Activated naive CD4-positive, alpha-beta T cell treated with anti-CD3 and anti-CD28 coated beads, Interleukin-2, amount 50 U/mL, for 24 hours (primary cell): ENCODE measurements around the gene LMAN2.
"Not testable (repeated sequence)": the region's sequence is repeated elsewhere in the genome, so short reads cannot be mapped to it uniquely, and the experiment has no call there.

Experiments
- H3K27ac Mint-ChIP-seq: one replicate; pipeline ENCODE4 v1.8.0; 2021; ENCODE audit warnings: mild to moderate bottlenecking, mixed read lengths
- H3K27me3 Mint-ChIP-seq: one replicate; pipeline ENCODE4 v1.8.0; 2021; ENCODE audit warnings: mixed read lengths
- H3K36me3 Mint-ChIP-seq: one replicate; pipeline ENCODE4 v1.8.0; 2021; ENCODE audit warnings: mixed read lengths
- H3K4me1 Mint-ChIP-seq: one replicate; pipeline ENCODE4 v1.8.0; 2021; ENCODE audit warnings: mixed read lengths
- H3K4me3 Mint-ChIP-seq: one replicate; pipeline ENCODE4 v1.8.0; 2021; ENCODE audit warnings: mild to moderate bottlenecking, mixed read lengths
- H3K9me3 Mint-ChIP-seq: one replicate; pipeline ENCODE4 v1.8.0; 2021; ENCODE audit warnings: mixed read lengths

The LMAN2 gene

DNA sequence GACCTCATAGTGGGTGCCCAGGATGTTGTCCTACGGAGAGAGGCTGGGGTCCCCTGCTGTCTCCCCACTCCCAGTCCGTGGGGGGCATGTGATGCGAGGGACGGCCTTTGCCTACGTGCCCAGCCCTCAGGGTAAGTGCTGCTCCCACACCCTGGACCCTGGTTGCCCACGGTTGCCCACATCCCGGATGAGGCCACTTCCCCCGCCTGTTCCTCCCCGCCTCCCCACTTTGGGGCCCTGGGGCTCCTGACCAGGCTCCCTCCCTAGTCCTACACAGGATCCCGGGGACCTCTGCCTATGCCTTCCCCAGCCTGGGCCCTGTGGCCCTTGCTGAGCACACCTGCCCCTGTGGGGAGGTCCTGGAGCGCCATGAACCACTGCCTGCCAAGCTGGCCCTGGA, 34.3 kb upstream of the LMAN2 start:
- no peaks in the 10 kb centered on the region for H3K27me3 Mint-ChIP-seq
- H3K27ac Mint-ChIP-seq = no peak overlapping the region
- H3K36me3 Mint-ChIP-seq = no peaks in the 10 kb centered on the region
- peaks cover 47% of the 10 kb centered on the region for H3K4me1 Mint-ChIP-seq
- no peak overlapping the region for H3K4me3 Mint-ChIP-seq
- no peaks in the 10 kb centered on the region for H3K9me3 Mint-ChIP-seq

- H3K27ac Mint-ChIP-seq = peak within 1 kb of the TSS; percentile 23
- no peaks in the 10 kb centered on the region for H3K36me3 Mint-ChIP-seq
Observed at GRCh38 chr5:177384134-177384533, 32.7 kb upstream of the LMAN2 start, which contains the start of gene SLC34A1. TSS of gene SLC34A1 (plus strand) at chr5:177384434. CDS start at chr5:177385742, 1,308 bp downstream.

GRCh38 chr5:177383181-177383580, 31.7 kb upstream of the LMAN2 start:
- no peaks in the 10 kb centered on the region for H3K9me3 Mint-ChIP-seq
- no peaks in the 10 kb centered on the region for H3K36me3 Mint-ChIP-seq
- H3K27ac Mint-ChIP-seq = peak overlapping the region; percentile 23
- H3K27me3 Mint-ChIP-seq = no peaks in the 10 kb centered on the region
- no peak overlapping the region for H3K4me3 Mint-ChIP-seq
- H3K4me1 Mint-ChIP-seq = peaks cover 36% of the 10 kb centered on the region

More at GRCh38 chr5:177384134-177384533, 32.7 kb upstream of the LMAN2 start, which contains the start of gene SLC34A1:
- Mint-ChIP-seq H3K4me1 (peaks cover 43% of the 10 kb centered on the region), H3K27me3 (no peaks in the 10 kb centered on the region), H3K9me3 (no peaks in the 10 kb centered on the region), H3K4me3 (no peak within 1 kb of the TSS)

- Mint-ChIP-seq H3K4me3 (peak overlapping the region; percentile 8), H3K36me3 (no peaks in the 10 kb centered on the region), H3K4me1 (peaks cover 36% of the 10 kb centered on the region), H3K9me3 (no peaks in the 10 kb centered on the region), H3K27me3 (no peaks in the 10 kb centered on the region), H3K27ac (no peak overlapping the region)
Observed at GRCh38 chr5:177382423-177383029, 31.1 kb upstream of the LMAN2 start.

DNA sequence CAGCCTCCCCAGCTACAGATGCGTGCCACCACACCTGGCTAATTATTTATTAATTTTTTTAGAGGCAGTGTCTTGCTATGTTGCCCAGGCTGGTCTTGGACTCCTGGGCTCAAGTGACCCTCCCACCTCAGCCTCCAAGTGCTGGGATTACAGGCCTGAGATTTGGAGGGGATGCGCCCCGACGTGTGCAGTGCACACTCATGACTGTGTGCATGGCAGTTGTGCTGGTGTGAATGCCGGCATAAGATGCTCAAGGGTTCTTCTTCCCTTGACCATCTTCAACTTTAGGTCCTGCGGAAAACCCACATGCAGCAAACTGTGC, 29.3 kb upstream of the LMAN2 start:
- Mint-ChIP-seq H3K36me3 (no peaks in the 10 kb centered on the region), H3K9me3 (no peaks in the 10 kb centered on the region), H3K27ac (no peak overlapping the region), H3K4me1 (peaks cover 39% of the 10 kb centered on the region), H3K27me3 (no peaks in the 10 kb centered on the region), H3K4me3 (no peak overlapping the region)

DNA sequence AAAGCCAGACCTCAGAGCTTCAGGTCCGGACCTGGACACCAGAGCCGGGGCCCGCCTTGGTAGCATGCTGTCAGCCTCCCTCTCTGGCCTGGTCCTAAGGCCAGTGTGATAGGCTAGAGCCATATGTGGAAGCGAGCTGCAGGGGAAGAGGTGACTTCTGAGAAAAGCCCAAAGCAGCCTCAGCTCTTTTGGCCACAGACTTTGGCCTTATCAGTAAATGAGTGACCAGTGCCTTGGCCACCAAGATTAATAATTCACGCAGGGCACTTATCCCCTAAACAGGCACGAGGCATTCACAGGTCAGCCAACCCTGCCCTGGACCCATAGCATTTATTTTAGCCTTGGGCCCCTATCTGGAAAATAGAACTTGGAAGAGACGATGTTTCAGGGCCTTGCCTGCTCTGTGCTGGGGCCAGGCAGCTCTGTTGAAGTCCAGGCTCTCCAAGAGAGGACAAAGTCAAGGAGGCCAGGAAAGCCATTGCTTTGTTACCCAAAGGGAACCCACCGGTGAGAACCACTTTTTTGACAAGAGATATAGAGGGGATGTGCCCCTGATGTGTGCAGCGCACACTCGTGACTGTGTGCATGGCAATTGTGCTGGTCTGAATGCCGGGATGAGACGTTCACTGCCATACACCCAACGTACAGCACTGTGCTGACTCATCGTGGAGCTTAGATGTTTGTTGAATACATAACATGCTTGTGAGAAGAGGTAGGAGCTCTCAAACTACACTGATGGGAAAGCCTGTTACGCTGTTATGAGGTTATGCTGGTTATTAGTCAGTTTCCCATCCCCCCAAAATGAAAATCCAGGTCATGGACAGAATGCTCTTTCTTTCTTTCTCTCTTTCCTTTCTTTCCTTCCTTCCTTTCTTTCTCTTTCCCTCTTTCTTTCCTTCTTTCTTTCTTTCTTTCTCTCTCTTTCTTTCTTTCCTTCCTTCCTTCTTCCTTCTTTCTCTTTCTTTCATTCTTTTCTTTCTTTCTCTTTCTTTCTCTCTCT, 27.7 kb upstream of the LMAN2 start:
- Mint-ChIP-seq H3K36me3 (no peaks in the 10 kb centered on the region), H3K27ac (peak overlapping the region; percentile 87), H3K4me1 (peaks cover 51% of the 10 kb centered on the region), H3K9me3 (no peaks in the 10 kb centered on the region), H3K27me3 (no peaks in the 10 kb centered on the region), H3K4me3 (no peak overlapping the region)

DNA sequence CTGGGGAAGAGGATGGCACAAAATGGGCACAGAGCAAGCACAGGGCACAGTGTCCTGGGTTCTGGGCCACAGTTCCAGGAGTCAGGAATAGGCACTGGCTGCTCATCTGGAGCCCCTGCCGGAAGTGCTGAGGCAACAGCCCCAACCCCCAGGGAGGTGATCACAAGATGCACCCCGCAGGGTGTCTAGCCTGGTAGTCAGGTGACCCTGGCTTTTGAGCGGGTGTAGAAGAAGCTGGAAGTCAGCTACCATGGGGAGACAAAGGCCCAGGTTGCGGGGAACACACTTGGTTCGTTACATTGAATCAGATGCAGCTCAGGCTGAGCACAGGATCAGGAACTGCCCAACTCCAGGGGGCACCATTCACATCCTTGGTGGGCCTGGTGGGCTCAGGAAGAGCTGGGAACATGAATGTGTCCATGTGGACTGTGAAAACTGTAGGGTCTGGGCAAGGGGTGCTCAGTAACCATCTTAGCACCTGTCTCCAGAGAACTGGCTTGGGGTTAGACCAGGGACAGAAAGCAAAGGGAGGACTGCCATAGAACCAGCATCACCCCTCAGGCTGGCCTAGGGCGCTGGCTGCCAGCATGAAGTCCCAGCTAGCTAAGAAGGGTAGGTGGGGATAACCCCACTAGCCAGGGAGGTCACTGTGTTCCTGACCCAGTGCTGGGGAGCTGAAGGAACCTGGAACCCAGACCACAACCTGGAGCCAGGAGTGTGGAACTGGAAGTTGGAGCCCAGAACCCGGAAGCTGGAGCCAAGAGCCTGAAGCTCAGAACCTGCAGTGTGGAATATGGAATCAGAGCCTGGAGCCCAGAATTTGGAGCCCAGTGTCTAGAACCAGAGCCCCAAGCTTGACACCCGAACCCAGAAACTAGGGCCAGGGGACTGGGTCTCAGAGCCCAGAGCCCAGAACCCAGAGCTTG, 26.6 kb upstream of the LMAN2 start:
- H3K4me3 Mint-ChIP-seq = no peak overlapping the region
- peak overlapping the region; percentile 12 for H3K27ac Mint-ChIP-seq
- H3K9me3 Mint-ChIP-seq = no peaks in the 10 kb centered on the region
- H3K27me3 Mint-ChIP-seq = no peaks in the 10 kb centered on the region
- H3K4me1 Mint-ChIP-seq = peaks cover 54% of the 10 kb centered on the region
- H3K36me3 Mint-ChIP-seq = no peaks in the 10 kb centered on the region

- peaks cover 61% of the 10 kb centered on the region for H3K4me1 Mint-ChIP-seq
- H3K27me3 Mint-ChIP-seq = no peaks in the 10 kb centered on the region
- no peaks in the 10 kb centered on the region for H3K9me3 Mint-ChIP-seq
- H3K27ac Mint-ChIP-seq = peak overlapping the region; percentile 88
- no peak overlapping the region for H3K4me3 Mint-ChIP-seq
- H3K36me3 Mint-ChIP-seq = no peaks in the 10 kb centered on the region
Observed at GRCh38 chr5:177376107-177376506, 24.6 kb upstream of the LMAN2 start.

- not testable (repeated sequence) for H3K36me3 Mint-ChIP-seq, H3K9me3 Mint-ChIP-seq, H3K27ac Mint-ChIP-seq, H3K4me3 Mint-ChIP-seq, H3K27me3 Mint-ChIP-seq
- H3K4me1 Mint-ChIP-seq = peaks cover 60% of the 10 kb centered on the region
Observed at GRCh38 chr5:177375516-177375915, 24.0 kb upstream of the LMAN2 start.

DNA sequence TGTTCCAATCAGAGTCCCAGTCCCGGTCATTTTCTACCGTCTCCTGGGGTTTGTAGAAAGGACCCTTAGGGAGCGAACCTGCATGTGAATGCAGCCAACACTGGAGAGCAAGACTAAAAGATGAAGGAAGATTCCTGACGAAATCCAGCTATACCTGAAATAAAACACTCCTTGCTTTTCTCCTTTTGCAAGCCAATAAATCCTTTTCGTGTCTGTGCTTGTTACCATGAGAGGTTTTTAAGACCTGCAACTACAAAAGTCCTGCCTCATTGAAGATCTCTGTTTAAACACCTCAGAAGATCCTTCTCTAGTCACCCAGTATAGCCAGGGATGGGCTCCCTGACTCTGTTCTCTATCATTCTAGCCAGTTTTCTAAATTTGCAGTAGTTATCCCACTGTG, 22.7 kb upstream of the LMAN2 start:
- peak overlapping the region; percentile 65 for H3K27ac Mint-ChIP-seq
- peak overlapping the region; percentile 23 for H3K4me3 Mint-ChIP-seq
- H3K9me3 Mint-ChIP-seq = no peaks in the 10 kb centered on the region
- peaks cover 2% of the 10 kb centered on the region for H3K36me3 Mint-ChIP-seq
- H3K4me1 Mint-ChIP-seq = peaks cover 61% of the 10 kb centered on the region
- no peaks in the 10 kb centered on the region for H3K27me3 Mint-ChIP-seq

- no peaks in the 10 kb centered on the region for H3K9me3 Mint-ChIP-seq
- peak overlapping the region; percentile 23 for H3K4me3 Mint-ChIP-seq
- H3K36me3 Mint-ChIP-seq = peaks cover 7% of the 10 kb centered on the region
- H3K27ac Mint-ChIP-seq = peak overlapping the region; percentile 65
- peaks cover 61% of the 10 kb centered on the region for H3K4me1 Mint-ChIP-seq
- H3K27me3 Mint-ChIP-seq = no peaks in the 10 kb centered on the region
Observed at GRCh38 chr5:177373806-177374205, 22.3 kb upstream of the LMAN2 start.

DNA sequence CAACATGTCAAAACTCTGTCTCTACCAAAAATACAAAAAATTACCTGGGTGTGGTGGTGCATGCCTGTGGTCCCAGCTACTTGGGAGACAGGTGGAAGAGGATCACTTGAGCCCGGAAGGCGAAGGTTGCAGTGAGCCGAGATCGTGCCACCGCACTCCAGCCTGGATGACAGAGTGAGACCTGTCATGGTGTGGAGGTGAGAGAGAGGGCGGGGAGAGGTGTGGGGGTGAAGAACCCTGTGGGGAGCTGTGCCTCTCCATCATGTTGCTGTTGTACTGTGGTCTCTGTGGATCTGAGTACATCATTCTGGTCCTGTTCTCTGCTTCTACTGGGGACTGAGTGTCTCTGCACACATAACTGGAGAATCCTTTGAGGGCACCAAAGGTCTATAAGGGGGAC, 21.4 kb upstream of the LMAN2 start:
- Mint-ChIP-seq H3K4me1 (peaks cover 68% of the 10 kb centered on the region), H3K27ac (peak overlapping the region; percentile 80), H3K9me3 (no peaks in the 10 kb centered on the region), H3K36me3 (peaks cover 7% of the 10 kb centered on the region), H3K27me3 (no peaks in the 10 kb centered on the region), H3K4me3 (peak overlapping the region; percentile 73)

- Mint-ChIP-seq H3K4me1 (peaks cover 68% of the 10 kb centered on the region), H3K9me3 (no peaks in the 10 kb centered on the region), H3K36me3 (peaks cover 7% of the 10 kb centered on the region), H3K27ac (peak overlapping the region; percentile 80), H3K4me3 (peak overlapping the region; percentile 73), H3K27me3 (no peaks in the 10 kb centered on the region)
Observed at GRCh38 chr5:177372034-177372896, 20.8 kb upstream of the LMAN2 start.

DNA sequence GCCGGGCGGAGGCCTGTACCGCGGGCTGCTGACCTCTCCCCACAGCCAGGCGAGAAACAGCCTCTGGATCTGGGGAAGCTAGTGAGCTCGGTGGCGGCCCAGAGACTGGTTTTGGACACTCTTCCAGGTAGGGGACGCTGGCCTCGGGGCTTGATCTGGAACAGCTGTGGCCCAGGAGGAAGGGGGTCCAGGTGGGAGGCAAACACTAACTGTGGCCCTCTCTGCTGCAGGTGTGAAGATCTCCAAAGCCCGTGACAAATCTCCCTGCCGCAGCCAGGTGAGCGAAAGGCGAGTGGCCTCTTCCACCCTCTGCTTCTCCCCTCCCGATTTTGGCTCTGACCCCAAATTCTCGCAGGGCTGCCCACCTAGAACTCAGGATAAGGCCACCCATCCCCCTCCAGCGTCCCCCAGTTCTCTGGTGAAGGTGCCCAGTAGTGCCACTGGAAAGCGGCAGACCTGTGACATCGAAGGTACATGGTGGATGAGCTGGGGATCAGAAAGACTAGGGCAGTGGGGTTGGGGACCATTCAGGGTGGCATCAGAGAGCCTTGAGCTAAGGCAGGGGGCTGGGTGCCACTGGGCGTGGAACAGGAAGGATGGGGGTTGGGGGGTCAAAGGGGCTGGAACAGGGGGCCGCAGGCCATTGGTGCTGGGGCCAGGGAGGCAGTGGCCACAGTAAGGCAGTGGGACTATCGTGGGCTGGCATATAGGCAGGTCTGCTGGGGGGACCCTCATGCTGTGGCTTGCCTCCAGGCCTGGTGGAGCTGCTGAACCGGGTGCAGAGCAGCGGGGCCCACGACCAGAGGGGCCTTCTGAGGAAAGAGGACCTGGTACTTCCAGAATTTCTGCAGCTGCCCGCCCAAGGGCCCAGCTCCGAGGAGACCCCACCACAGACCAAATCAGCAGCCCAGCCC, 19.9 kb upstream of the LMAN2 start:
- Mint-ChIP-seq H3K36me3 (peaks cover 9% of the 10 kb centered on the region), H3K27me3 (no peaks in the 10 kb centered on the region), H3K4me3 (peak overlapping the region; percentile 39), H3K4me1 (peaks cover 70% of the 10 kb centered on the region), H3K27ac (peak overlapping the region; percentile 68), H3K9me3 (no peaks in the 10 kb centered on the region)
